Measurements from ENCODE around the gene THOC5.
A peak's percentile ranks its signal among the peaks of the same experiment; 100 is the strongest.
"Not testable (repeated sequence)": the region's sequence is repeated elsewhere in the genome, so short reads cannot be mapped to it uniquely, and the experiment has no call there.

THOC5 gene

GRCh38 chr22:29510542-29510941 is 43.0 kb downstream of the THOC5 start:
- DNase-seq (ENCODE audit: low read depth in 2 of 2): no peak

- no peak for DNase-seq (ENCODE audit: low read depth in 2 of 2)
Observed at GRCh38 chr22:29509815-29510214, 43.7 kb downstream of the THOC5 start.

GRCh38 chr22:29509298-29509697 is 44.3 kb downstream of the THOC5 start:
- no peak for DNase-seq (ENCODE audit: low read depth in 2 of 2)

GRCh38 chr22:29503811-29504372 is 49.7 kb downstream of the THOC5 start:
- no peak for DNase-seq (ENCODE audit: low read depth in 2 of 2)

DNA sequence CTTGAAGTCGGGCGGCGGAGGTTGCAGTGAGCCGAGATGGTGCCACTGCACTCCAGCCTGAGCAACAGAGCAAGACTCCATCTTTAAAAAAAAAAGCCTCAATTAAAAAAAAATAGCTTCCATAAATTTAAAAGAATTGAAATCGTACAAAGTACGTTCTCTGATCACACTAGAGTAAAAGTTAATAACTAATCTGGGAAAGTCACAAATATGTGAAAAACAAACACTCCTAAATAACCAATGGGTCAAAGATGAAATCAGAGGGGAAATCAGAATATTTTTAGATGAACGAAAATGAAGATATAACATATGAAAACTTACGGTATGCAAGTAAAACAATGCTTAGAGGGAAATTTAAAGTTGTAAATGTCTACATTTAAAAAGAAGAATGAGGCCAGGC is 53.7 kb downstream of the THOC5 start:
- DNase-seq (ENCODE audit: low read depth in 2 of 2): no peak

GRCh38 chr22:29493636-29494035 is 59.9 kb downstream of the THOC5 start:
- DNase-seq (ENCODE audit: low read depth in 2 of 2): no peak

- DNase-seq (ENCODE audit: low read depth in 2 of 2): no peak
Observed at GRCh38 chr22:29491012-29491411, 62.5 kb downstream of the THOC5 start.

DNA sequence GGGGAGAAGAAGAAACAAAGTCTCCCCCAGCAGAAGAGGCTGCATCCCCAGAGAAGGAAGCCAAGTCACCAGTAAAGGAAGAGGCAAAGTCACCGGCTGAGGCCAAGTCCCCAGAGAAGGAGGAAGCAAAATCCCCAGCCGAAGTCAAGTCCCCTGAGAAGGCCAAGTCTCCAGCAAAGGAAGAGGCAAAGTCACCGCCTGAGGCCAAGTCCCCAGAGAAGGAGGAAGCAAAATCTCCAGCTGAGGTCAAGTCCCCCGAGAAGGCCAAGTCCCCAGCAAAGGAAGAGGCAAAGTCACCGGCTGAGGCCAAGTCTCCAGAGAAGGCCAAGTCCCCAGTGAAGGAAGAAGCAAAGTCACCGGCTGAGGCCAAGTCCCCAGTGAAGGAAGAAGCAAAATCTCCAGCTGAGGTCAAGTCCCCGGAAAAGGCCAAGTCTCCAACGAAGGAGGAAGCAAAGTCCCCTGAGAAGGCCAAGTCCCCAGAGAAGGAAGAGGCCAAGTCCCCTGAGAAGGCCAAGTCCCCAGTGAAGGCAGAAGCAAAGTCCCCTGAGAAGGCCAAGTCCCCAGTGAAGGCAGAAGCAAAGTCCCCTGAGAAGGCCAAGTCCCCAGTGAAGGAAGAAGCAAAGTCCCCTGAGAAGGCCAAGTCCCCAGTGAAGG is 64.3 kb downstream of the THOC5 start:
- not testable (repeated sequence) for DNase-seq (ENCODE audit: low read depth in 2 of 2)

DNA sequence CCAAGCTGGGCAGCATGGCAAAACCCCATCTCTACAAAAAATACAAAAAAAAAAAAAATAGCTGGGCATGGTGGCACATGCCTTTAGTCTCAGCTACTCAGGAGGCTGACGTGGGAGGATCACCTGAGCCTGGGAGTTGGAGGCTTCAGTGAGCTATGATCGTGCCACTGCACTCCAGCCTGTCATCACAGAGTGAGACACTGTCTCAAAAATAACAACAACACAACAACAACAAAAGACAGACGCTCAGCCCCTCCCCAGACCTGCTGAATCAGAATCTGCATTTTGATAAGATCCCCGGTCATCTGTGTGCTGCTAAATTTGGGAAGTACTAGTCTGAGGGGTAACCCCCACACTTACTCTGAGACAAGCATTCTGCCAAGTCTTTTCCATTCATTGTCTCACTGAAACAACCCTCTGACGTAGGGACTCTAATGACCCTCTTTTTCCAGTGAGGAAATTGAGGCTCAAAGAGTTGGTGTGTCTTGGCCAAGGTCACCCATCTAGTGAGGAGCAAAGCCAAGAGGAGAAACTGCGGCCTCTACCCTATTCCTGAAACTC is 66.1 kb downstream of the THOC5 start:
- no peak for DNase-seq (ENCODE audit: low read depth in 2 of 2)

DNA sequence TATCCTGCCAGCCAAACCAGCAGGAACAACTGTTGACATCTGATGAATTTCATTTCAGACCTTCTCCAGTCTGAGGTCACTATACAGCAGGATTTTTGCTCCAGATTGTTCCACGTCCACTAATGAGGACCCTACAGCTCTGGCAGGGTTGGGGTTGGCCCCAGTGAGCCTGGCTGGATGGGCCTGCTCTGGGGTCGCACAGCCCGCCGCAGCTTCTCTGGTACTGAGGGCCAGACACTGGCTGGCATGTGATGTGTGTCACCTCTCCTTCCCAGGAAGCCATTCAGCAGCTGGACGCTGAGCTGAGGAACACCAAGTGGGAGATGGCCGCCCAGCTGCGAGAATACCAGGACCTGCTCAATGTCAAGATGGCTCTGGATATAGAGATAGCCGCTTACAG is 68.1 kb downstream of the THOC5 start:
- no peak for DNase-seq (ENCODE audit: low read depth in 2 of 2)

DNA sequence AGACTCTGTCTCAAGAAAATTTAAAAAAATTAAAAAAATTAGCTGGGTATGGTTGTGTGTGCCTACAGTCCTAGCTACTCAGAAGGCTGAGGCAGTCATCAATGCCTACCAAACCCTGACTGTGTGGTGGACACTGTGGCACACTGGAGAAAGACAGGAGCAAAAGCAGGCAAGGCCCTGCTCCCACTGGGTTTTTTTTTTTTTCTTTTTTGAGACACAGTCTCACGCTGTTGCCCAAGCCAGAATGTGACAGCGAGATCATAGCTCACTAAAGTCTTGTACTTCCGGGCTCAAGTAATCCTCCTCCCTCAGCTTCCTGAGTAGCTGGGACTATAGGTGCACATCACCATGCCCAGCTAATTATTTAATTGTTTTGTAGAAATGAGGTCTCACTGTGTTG is 68.9 kb downstream of the THOC5 start:
- DNase-seq (ENCODE audit: low read depth in 2 of 2): no peak

GRCh38 chr22:29483254-29483653 is 70.3 kb downstream of the THOC5 start:
- no peak for DNase-seq (ENCODE audit: low read depth in 2 of 2)

- DNase-seq (ENCODE audit: low read depth in 2 of 2): no peak
Observed at GRCh38 chr22:29482726-29483125, 70.8 kb downstream of the THOC5 start.

- no peak for DNase-seq (ENCODE audit: low read depth in 2 of 2)
Observed at GRCh38 chr22:29482253-29482652, 71.3 kb downstream of the THOC5 start.

DNA sequence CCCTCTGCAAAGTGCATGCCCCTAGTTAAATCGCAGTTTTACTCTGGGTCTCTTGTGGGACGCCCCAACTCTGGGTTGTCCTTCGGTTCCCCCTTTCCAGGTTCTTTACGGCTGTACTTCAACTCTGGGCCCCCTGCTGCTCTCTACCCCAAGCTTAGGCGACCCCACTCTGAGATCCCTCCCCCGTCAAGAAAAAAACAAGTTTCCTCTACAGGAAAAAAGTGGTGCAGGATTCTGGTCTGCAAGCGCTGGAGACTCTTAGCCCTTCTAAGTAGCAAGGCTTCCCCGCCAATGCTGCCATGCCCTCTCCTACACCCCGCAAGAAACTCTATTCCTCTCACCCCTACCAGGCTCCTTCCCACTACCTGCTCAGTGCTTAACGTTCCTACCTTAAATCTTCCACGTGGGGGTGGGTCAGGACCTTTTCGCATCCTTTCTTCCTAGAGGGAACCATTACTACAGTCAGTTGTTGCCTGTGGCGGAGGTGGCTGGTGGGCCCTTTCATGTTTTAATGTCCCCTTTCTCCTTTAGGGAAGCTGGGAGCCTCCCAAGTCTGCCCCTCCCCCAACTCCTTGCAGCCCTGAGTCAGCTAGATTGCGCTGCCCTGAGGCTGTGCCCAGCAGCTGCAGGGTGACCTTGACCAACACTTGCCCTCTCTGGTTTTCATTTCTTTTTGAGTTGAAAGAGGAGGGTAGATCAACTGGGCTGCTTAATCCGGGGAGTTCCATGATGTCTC is 72.1 kb downstream of the THOC5 start:
- DNase-seq (ENCODE audit: low read depth in 2 of 2): no peak

DNA sequence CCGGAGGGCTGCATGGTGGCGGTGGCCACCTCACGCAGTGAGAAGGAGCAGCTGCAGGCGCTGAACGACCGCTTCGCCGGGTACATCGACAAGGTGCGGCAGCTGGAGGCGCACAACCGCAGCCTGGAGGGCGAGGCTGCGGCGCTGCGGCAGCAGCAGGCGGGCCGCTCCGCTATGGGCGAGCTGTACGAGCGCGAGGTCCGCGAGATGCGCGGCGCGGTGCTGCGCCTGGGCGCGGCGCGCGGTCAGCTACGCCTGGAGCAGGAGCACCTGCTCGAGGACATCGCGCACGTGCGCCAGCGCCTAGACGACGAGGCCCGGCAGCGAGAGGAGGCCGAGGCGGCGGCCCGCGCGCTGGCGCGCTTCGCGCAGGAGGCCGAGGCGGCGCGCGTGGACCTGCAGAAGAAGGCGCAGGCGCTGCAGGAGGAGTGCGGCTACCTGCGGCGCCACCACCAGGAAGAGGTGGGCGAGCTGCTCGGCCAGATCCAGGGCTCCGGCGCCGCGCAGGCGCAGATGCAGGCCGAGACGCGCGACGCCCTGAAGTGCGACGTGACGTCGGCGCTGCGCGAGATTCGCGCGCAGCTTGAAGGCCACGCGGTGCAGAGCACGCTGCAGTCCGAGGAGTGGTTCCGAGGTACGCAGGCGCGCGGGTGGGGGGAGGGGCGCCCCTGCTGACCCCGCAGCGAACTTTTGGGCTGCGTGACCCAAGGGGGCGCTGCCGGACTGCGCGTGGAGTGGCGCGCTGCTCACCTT is 72.9 kb downstream of the THOC5 start:
- DNase-seq (ENCODE audit: low read depth in 2 of 2): peak in 1 of 2 donors; percentile 0

DNA sequence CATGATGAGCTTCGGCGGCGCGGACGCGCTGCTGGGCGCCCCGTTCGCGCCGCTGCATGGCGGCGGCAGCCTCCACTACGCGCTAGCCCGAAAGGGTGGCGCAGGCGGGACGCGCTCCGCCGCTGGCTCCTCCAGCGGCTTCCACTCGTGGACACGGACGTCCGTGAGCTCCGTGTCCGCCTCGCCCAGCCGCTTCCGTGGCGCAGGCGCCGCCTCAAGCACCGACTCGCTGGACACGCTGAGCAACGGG is 73.4 kb downstream of the THOC5 start:
- DNase-seq (ENCODE audit: low read depth in 2 of 2): no peak

DNA sequence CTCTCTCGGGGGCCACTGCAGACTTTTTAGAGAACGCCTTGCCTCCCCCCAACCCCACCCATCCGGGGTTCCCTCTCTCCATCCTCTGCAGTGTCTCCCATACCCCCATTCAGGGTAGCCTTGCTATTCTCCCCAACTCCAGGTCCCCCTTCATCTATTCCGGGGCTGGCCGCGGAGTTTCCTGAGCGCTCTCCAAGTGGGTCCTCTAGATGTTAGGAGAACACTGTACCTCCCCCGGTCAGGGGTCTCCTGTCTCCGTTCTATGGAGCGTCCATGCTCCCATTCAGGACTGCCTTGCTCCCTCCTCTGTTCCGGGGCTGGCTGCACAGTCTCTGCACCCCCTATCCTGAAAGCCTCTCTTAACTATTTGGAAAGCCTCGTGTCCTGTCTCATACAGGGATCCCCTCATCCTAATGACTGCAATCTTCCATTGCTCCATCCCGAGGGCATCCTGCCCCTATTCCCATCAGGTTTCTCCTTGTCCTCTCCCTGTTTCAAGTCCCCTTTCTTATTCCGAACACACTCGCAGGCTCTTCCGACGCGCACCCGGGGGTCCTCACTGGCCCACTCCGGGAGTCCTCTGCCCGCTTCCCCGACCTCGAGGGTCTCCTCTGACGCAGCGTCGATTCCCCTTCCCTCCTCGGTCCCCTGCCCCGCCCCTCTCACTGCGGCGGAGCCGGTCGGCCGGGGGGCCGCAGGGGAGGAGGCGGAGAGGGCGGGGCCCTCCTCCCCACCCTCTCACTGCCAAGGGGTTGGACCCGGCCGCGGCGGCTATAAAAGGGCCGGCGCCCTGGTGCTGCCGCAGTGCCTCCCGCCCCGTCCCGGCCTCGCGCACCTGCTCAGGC is 73.9 kb downstream of the THOC5 start, which contains the start of gene NEFH:
Gene NEFH (plus strand): TSS at position 802 of the 845 bp plus-strand sequence. CDS start 45 bp downstream, outside the sequence.
- DNase-seq (ENCODE audit: low read depth in 2 of 2): no peak

DNA sequence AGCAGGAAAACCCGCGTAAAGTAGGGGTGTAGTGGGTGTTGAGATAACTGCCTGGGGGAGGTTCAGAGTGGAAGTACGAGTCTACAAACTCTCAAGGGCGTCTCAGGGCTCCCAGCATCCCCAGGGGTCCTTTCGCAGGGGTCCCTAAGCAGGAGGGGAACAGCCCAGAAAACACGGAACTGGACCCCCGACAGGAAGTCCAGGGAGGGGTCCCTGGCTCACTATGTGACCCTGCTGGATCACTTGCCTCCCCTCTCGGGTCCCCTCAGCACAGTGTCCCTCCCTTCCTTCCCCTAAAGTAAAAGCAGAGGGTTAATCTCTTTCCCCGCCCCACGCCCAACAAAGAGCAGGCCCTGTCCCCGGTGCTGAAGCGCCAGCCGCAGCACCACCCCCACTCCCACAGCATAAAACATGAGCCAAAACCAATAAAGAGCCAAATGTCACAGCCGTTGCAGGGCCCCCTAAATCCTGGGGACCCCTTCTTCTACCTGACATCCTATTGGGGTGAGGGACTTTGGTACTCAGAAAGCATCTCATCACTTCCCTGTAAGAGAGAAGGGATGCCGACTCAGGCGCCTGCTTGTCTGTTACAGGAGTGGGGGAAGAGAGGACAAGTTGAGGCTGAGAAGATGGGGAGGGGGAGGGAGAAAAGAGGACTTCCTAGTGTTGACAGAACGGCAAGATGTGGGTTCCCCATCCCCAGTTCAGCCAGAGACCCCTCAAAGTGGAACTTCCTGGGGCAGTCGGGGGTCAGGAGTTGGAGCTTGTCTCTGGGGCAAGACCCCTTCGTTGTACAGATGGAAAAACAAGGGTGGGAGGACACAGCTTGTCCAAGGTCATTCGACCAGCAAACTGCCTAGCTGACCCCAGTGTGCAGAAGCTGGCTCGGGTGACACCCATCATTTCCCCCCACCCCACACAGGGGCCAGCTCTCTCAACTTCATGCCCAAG is 75.0 kb downstream of the THOC5 start:
- no peak for DNase-seq (ENCODE audit: low read depth in 2 of 2)

GRCh38 chr22:29477723-29478318 is 75.7 kb downstream of the THOC5 start:
- DNase-seq (ENCODE audit: low read depth in 2 of 2): no peak

All from stimulated activated CD8-positive, alpha-beta memory T cell treated with anti-CD3 and anti-CD28 coated beads, Interleukin-15, amount 100 ng/mL, for 4 hours (primary cell).